Adipocyte (in vitro differentiated cells): ENCODE results near the gene ZBTB32.
"Not testable (repeated sequence)": the region's sequence is repeated elsewhere in the genome, so short reads cannot be mapped to it uniquely, and the experiment has no call there.

ENCODE experiments used
- DNase-seq: peaks from one replicate; pipeline ENCODE4 v3.0.0-alpha.2; 2015; ENCODE audit warnings: low read depth
- H3K27me3 ChIP-seq: replicated peaks from 2 replicates; pipeline ENCODE4 v1.7.0; 2013; ENCODE audit warnings: mild to moderate bottlenecking, low read length, moderate library complexity; ENCODE audit not compliant: control insufficient read depth, insufficient read depth
- H3K36me3 ChIP-seq: 2 replicates; pipeline ENCODE4 v1.7.0; 2013; ENCODE audit warnings: low read length, mild to moderate bottlenecking, moderate library complexity; ENCODE audit not compliant: control insufficient read depth, insufficient read depth, severe bottlenecking
- H3K4me1 ChIP-seq: 2 replicates; pipeline ENCODE4 v1.7.0; 2013; ENCODE audit warnings: mild to moderate bottlenecking, low read length, moderate library complexity; ENCODE audit not compliant: control insufficient read depth, insufficient read depth
- H3K4me3 ChIP-seq: 2 replicates; pipeline ENCODE4 v1.7.0; 2013; ENCODE audit warnings: mild to moderate bottlenecking, low read length, moderate library complexity
- H3K9ac ChIP-seq: 2 replicates; pipeline ENCODE4 v1.7.0; 2013; ENCODE audit warnings: mild to moderate bottlenecking, low read length, moderate library complexity
- H3K9me3 ChIP-seq: 2 replicates; pipeline ENCODE4 v1.7.0; 2013; ENCODE audit warnings: mild to moderate bottlenecking, low read length, moderate library complexity; ENCODE audit not compliant: control insufficient read depth

The ZBTB32 gene, protein sequence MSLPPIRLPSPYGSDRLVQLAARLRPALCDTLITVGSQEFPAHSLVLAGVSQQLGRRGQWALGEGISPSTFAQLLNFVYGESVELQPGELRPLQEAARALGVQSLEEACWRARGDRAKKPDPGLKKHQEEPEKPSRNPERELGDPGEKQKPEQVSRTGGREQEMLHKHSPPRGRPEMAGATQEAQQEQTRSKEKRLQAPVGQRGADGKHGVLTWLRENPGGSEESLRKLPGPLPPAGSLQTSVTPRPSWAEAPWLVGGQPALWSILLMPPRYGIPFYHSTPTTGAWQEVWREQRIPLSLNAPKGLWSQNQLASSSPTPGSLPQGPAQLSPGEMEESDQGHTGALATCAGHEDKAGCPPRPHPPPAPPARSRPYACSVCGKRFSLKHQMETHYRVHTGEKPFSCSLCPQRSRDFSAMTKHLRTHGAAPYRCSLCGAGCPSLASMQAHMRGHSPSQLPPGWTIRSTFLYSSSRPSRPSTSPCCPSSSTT

DNA sequence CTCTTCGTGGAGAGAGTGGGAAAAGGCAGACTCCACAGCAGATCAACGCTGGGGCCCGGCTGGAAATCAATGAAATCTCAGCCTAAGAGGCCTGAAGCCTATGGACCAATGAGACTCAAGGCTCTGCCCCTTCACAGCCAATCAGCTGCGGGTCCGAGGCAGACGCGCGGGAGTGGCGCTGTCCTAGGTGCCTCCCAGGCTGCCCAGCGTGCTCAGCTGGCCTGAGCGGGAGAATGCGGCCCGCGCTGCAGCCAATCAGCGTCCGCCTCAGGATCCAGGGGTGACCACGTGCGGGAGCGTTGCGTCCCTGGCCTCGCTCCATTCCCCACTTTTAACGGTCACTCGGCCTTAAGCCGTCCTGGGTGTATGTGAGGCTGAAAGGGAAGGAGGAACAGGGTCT is at the start of gene ZBTB32:
ZBTB32 (plus strand) TSS at position 341 of the 400 bp plus-strand sequence. CDS start 10,069 bp downstream, outside the sequence.
- no peaks in the 10 kb centered on the region for H3K27me3 ChIP-seq
- DNase-seq: peak; percentile 39
- no peak within 1 kb of the TSS for H3K9ac ChIP-seq
- no peak within 1 kb of the TSS for H3K4me3 ChIP-seq
- no peaks in the 10 kb centered on the region for H3K9me3 ChIP-seq
- H3K36me3 ChIP-seq: no peaks in the 10 kb centered on the region
- peaks cover 3% of the 10 kb centered on the region for H3K4me1 ChIP-seq

DNA sequence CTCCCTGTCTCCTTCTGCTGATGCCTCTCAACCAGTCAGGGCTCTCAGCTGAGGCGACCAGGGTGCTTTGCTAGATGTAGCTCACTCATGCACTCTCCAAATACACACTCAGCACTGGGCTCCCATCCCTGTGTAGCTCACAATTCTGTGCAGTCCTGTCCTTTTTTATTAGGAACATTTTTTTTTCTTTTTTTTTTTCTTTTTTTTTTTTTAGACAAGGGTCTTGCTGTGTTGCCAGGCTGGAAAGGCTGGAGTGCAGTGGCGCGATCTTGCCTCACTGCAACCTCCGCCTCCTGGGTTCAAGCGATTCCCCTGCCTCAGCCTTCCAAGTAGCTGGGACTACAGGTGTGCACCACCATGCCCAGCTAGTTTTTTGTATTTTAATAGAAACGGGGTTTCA is 49.5 kb upstream of the ZBTB32 start:
- not testable (repeated sequence) for DNase-seq, H3K4me3 ChIP-seq, H3K4me1 ChIP-seq, H3K9me3 ChIP-seq, H3K27me3 ChIP-seq, H3K9ac ChIP-seq
- peaks cover 79% of the 10 kb centered on the region for H3K36me3 ChIP-seq

GRCh38 chr19:35655600-35655999 is 48.8 kb upstream of the ZBTB32 start:
- no peak overlapping the region for H3K9ac ChIP-seq
- DNase-seq: no peak
- no peaks in the 10 kb centered on the region for H3K9me3 ChIP-seq
- H3K36me3 ChIP-seq: peaks cover 82% of the 10 kb centered on the region
- H3K4me1 ChIP-seq: no peaks in the 10 kb centered on the region
- H3K27me3 ChIP-seq: no peaks in the 10 kb centered on the region
- no peak overlapping the region for H3K4me3 ChIP-seq

GRCh38 chr19:35656700-35657099 is 47.7 kb upstream of the ZBTB32 start:
- Histone ChIP-seq H3K36me3 (peaks cover 71% of the 10 kb centered on the region), H3K9ac (no peak overlapping the region), H3K4me1 (peaks cover 7% of the 10 kb centered on the region), H3K9me3 (no peaks in the 10 kb centered on the region), H3K4me3 (no peak overlapping the region), H3K27me3 (no peaks in the 10 kb centered on the region)
- DNase-seq: no peak

- Histone ChIP-seq H3K4me1 (peaks cover 7% of the 10 kb centered on the region), H3K4me3 (no peak overlapping the region), H3K9me3 (no peaks in the 10 kb centered on the region), H3K36me3 (peaks cover 62% of the 10 kb centered on the region), H3K27me3 (no peaks in the 10 kb centered on the region), H3K9ac (no peak overlapping the region)
- no peak for DNase-seq
Measured at GRCh38 chr19:35657904-35658700, 46.3 kb upstream of the ZBTB32 start.

DNA sequence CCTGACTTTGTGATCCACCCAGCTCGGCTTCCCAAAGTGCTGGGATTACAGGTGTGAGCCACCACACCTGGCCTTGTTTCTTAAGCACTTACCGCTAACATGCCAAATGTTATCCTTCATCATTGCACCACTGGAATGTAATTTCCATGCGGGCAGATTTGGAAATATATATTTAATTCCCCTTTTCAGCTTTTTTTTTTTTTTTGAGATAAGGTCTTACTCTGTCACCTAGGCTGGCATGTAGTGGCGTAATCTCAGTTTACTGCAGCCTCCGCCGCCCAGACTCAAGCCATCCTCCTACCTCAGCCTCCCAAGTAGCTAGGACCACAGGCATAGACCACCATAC is 42.4 kb upstream of the ZBTB32 start:
- Histone ChIP-seq H3K27me3 (no peaks in the 10 kb centered on the region), H3K4me1 (peaks cover 11% of the 10 kb centered on the region), H3K9me3 (no peaks in the 10 kb centered on the region), H3K36me3 (peaks cover 35% of the 10 kb centered on the region), H3K4me3 (no peak overlapping the region), H3K9ac (no peak overlapping the region)
- no peak for DNase-seq

DNA sequence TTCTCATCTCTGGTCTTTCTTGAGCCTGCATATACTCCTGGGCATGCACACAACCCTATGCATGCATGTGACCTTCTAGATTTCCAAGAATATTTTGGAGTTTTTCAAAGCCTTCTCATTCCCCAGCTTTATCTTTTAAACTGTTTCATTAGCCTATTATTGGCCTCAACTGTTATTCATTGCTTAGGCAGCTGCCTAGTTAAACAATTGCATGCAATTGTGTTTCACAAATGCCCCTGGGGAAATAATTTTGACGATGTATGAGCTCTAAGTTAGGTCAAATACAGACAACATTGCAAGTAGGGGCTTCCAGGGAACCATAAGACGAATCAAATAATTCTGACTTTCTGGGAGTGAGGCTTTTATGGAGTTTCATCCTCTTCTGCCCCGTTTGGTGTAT is 40.4 kb upstream of the ZBTB32 start:
- no peak for DNase-seq

DNA sequence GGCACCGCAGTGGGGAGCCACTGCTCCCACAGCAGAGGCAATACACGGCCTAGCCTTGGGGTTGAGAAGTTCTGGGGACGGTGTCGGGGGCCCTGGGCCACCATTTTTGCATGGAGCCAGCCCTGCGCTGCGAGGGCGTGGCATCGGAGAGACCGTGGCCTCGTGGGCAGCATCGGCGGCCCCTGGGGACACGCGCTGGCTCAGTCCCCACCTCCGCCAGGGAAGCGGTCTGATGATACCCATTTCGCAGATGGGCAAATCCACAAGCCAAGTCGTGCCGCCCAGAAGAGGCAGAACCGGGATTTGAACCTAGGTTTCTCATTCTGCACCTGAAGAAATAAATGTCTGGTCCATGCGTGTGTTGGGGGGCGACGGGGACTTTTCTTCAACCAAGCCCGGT is 39.2 kb upstream of the ZBTB32 start:
- H3K27me3 ChIP-seq: peaks cover 8% of the 10 kb centered on the region
- H3K36me3 ChIP-seq: peaks cover 5% of the 10 kb centered on the region
- peaks cover 11% of the 10 kb centered on the region for H3K4me1 ChIP-seq
- H3K9ac ChIP-seq: no peak overlapping the region
- H3K9me3 ChIP-seq: no peaks in the 10 kb centered on the region
- no peak overlapping the region for H3K4me3 ChIP-seq
- no peak for DNase-seq

More for the DNA sequence above, 40.4 kb upstream of the ZBTB32 start:
- Histone ChIP-seq H3K36me3 (peaks cover 16% of the 10 kb centered on the region), H3K9me3 (no peaks in the 10 kb centered on the region), H3K27me3 (peaks cover 4% of the 10 kb centered on the region), H3K4me1 (peaks cover 11% of the 10 kb centered on the region), H3K9ac (no peak overlapping the region), H3K4me3 (no peak overlapping the region)

DNA sequence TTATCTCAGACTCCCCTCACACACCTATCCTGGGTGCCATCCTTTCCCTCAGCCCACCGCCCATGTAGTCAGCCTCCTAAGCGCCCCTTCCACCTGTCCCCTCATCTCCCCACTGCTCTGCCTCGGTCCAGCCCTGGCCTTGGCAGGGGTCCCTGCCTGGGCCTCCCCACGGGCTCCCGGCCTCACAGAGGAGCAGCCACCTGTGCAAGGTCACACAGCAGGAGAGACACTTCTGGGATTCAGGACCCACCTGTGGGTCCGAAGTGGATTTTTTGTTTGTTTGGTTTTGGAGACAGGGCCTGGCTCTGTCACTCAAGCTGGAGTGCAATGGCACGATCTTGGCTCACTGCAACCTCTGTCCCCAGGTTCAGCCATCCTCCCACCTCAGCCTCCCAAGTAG is 38.8 kb upstream of the ZBTB32 start:
- Histone ChIP-seq H3K27me3 (peaks cover 8% of the 10 kb centered on the region), H3K36me3 (peaks cover 5% of the 10 kb centered on the region), H3K4me1 (peaks cover 11% of the 10 kb centered on the region), H3K4me3 (no peak overlapping the region), H3K9ac (no peak overlapping the region), H3K9me3 (no peaks in the 10 kb centered on the region)
- no peak for DNase-seq

DNA sequence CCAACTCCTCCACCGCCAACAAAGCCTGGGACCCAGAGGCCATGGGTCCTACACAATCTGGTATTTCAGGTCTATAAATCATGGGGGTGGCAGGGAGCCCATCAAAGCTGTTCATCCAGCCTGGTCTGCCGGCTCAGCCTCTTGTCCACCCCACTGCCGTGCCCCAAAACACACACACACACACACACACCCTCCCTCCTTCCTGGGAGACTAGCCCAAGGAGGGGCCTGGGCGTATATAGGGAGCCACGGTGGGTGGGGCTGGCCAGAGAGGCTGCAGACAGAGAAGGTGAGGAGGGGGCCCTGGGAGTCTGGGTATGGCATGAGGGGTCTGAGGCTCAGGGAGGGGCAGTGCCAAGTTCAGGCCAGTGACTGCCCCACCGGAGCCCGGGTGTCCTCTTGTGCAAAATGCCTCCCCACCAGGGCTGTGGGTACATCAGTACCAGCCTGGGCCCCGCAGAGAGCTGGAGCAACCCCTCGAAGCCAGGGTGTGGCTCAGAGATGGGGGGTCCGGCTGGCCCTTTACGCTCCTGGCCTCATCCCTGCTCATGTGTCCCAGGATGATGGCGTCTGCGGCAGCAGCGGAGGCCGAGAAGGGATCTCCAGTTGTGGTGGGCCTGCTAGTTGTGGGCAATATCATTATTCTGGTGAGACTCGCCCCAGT is 38.0 kb upstream of the ZBTB32 start, which contains the start of gene UPK1A:
UPK1A (plus strand) TSS at position 267 of the 663 bp plus-strand sequence; CDS start at position 563, 296 bp downstream.
- Histone ChIP-seq H3K9me3 (no peaks in the 10 kb centered on the region), H3K27me3 (peaks cover 8% of the 10 kb centered on the region), H3K36me3 (peaks cover 5% of the 10 kb centered on the region), H3K4me3 (no peak within 1 kb of the TSS), H3K4me1 (peaks cover 6% of the 10 kb centered on the region), H3K9ac (no peak within 1 kb of the TSS)
- DNase-seq: no peak

DNA sequence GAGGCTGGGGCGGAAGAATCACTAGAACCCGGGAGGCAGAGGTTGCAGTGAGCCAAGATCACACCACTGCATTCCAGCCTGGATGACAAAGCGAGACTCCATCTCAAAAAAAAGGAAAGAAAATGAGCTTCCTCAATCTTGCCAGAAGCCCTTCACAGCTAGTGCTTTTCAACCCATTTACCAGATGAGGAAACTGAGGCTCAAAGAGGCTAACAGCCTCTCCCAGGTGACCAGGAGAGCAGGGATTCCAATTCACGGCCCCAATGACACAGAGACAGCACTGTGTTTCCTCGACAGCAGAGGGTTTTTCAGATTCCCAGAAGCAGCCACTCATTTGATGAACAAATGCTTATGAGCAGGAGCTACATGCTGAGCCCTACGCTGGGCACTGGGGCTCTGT is 34.8 kb upstream of the ZBTB32 start:
- Histone ChIP-seq H3K4me3 (no peak overlapping the region), H3K9me3 (no peaks in the 10 kb centered on the region), H3K27me3 (peaks cover 8% of the 10 kb centered on the region), H3K9ac (no peak overlapping the region), H3K36me3 (no peaks in the 10 kb centered on the region), H3K4me1 (peaks cover 5% of the 10 kb centered on the region)
- DNase-seq: no peak
